Endothelial cell of umbilical vein (primary cell): ENCODE data around the gene PTPN3. TPM values are rescaled to one million over a fixed set of nuclear protein-coding genes. Genes with fewer than 3 reads are reported as not detected.

Experiments used
- BruUV-seq: library from RNA; stranded (reverse); fragments of 400-500 nt; replicated peaks from 2 replicates; lab custom pipeline; 2021; lab: Mats Ljungman, UMichigan
- CTCF ChIA-PET: fragments of 300-600, 350-600 bp; sonication (Branson Sonifier 250); formaldehyde crosslinking; loops from one replicate; lab custom pipeline; 2021; ENCODE audit warnings: antibody characterized with exemption, inconsistent platforms; lab: Charles Lee
- POLR2A ChIA-PET: fragments of 300-600, 350-600 bp; sonication (Branson Sonifier 250); formaldehyde crosslinking; loops from one replicate; lab custom pipeline; 2021; ENCODE audit warnings: antibody characterized with exemption, inconsistent platforms; lab: Charles Lee
- DNase-seq: peaks from one replicate; pipeline ENCODE4 v3.0.0-alpha.2; 2011; ENCODE audit warnings: low read depth, low spot score
- FAIRE-seq: peaks from 2 replicates; lab custom pipeline; 2011; peaks lifted over from hg19 to GRCh38; lab: Jason Lieb, UNC
- H2AFZ ChIP-seq: 2 replicates; pipeline ENCODE4 v1.6.0; 2012; ENCODE audit warnings: low read depth, low read length, control low read depth, inconsistent platforms
- H3K27ac ChIP-seq: 2 replicates; pipeline ENCODE4 v1.5.1; 2011; ENCODE audit warnings: low read depth, mild to moderate bottlenecking, control low read depth, low read length, moderate library complexity; ENCODE audit not compliant: insufficient read depth
- H3K27me3 ChIP-seq, 2 experiments: 2 replicates each; pipeline versions ENCODE4 v1.6.0 to v1.6.1; 2011; ENCODE audit warnings: low read length in 2 of 2, mixed read lengths in 1 of 2; ENCODE audit not compliant: control insufficient read depth in 2 of 2, insufficient read depth in 2 of 2
- H3K36me3 ChIP-seq, 2 experiments: 2 replicates in 1 of 2; 3 replicates in 1 of 2; pipeline ENCODE4 v1.5.1; 2011; ENCODE audit warnings: low read length in 2 of 2, mild to moderate bottlenecking in 1 of 2, moderate library complexity in 1 of 2; ENCODE audit not compliant: control insufficient read depth in 2 of 2, insufficient read depth in 2 of 2; ENCODE audit errors: extremely low read depth in 1 of 2
- H3K4me1 ChIP-seq: 3 replicates; pipeline ENCODE4 v1.5.1; 2011; ENCODE audit warnings: mild to moderate bottlenecking, low read length; ENCODE audit not compliant: control insufficient read depth, insufficient read depth; ENCODE audit errors: extremely low read depth
- H3K4me2 ChIP-seq: 2 replicates; pipeline ENCODE4 v1.6.1; 2011; ENCODE audit warnings: low read length, control low read depth, mixed read lengths; ENCODE audit not compliant: insufficient read depth
- H3K4me3 ChIP-seq, 3 experiments: fragments of 200-600 bp in 1 of 3; sonication (generic), shearing (Covaris generic) in 1 of 3; replicated peaks in 1 of 3; 2 replicates each; pipeline ENCODE4 v1.5.1; 2011 to 2016; ENCODE audit warnings: control low read depth in 3 of 3, low read length in 3 of 3, mild to moderate bottlenecking in 2 of 3, inconsistent platforms in 1 of 3, low read depth in 1 of 3, moderate library complexity in 1 of 3; ENCODE audit not compliant: insufficient read depth in 1 of 3
- H3K79me2 ChIP-seq: 2 replicates; pipeline ENCODE4 v1.6.0; 2012; ENCODE audit warnings: low read length, inconsistent platforms; ENCODE audit not compliant: control insufficient read depth, insufficient read depth
- H3K9ac ChIP-seq: replicated peaks from 2 replicates; pipeline ENCODE3; 2011; ENCODE audit warnings: low read length, control low read depth; ENCODE audit not compliant: insufficient read depth; ENCODE audit errors: extremely low read depth
- H3K9me1 ChIP-seq: replicated peaks from 3 replicates; pipeline ENCODE4 v1.6.0; 2011; ENCODE audit warnings: mild to moderate bottlenecking, low read length; ENCODE audit not compliant: control insufficient read depth, insufficient read depth; ENCODE audit errors: extremely low read depth
- H3K9me3 ChIP-seq: replicated peaks from 2 replicates; pipeline ENCODE4 v1.5.1; 2012; ENCODE audit warnings: low read length, inconsistent platforms; ENCODE audit not compliant: control insufficient read depth, insufficient read depth
- H4K20me1 ChIP-seq: replicated peaks from 2 replicates; pipeline ENCODE3; 2011; ENCODE audit warnings: mild to moderate bottlenecking, low read length; ENCODE audit not compliant: control insufficient read depth, insufficient read depth; ENCODE audit errors: extremely low read depth
- CTCF ChIP-seq, 2 donors: IDR thresholded peaks; 1 replicate in 1 of 2; 2 replicates in 1 of 2; pipeline ENCODE4 v1.5.1; 2011; ENCODE audit warnings: low read length in 2 of 2, mild to moderate bottlenecking in 2 of 2, moderate library complexity in 2 of 2, control low read depth in 1 of 2, inconsistent platforms in 1 of 2, low read depth in 1 of 2; ENCODE audit not compliant: insufficient read depth in 1 of 2; ENCODE audit errors: extremely low read depth in 1 of 2
- EZH2 ChIP-seq: IDR thresholded peaks from 2 replicates; pipeline ENCODE4 v1.6.1; 2012; ENCODE audit warnings: borderline replicate concordance, low read depth, mild to moderate bottlenecking, moderate library complexity, low read length, inconsistent platforms; ENCODE audit not compliant: severe bottlenecking
- FOS ChIP-seq: IDR thresholded peaks from 2 replicates; pipeline ENCODE4 v1.6.1; 2011; ENCODE audit warnings: mild to moderate bottlenecking, low read length, moderate library complexity, borderline replicate concordance; ENCODE audit not compliant: insufficient read depth
- GATA2 ChIP-seq: IDR thresholded peaks from 2 replicates; pipeline ENCODE4 v1.7.0; 2011; ENCODE audit warnings: low read depth, mild to moderate bottlenecking, moderate library complexity, mixed read lengths, low read length; ENCODE audit not compliant: insufficient read length, insufficient read depth
- JUN ChIP-seq: IDR thresholded peaks from 2 replicates; pipeline ENCODE4 v1.6.1; 2011; ENCODE audit warnings: borderline replicate concordance, low read depth; ENCODE audit not compliant: insufficient read length, insufficient read depth
- MYC ChIP-seq: IDR thresholded peaks from one replicate; pipeline ENCODE4 v1.6.1; 2011; ENCODE audit warnings: mild to moderate bottlenecking, low read depth, low read length
- POLR2AphosphoS5 ChIP-seq: IDR thresholded peaks from 2 replicates; pipeline ENCODE4 v1.6.1; 2012; ENCODE audit warnings: low read depth, mild to moderate bottlenecking, control low read depth, low read length, moderate library complexity; ENCODE audit not compliant: insufficient read depth
- dilution Hi-C: fragments of 300-500 bp; cut with MboI; formaldehyde crosslinking; loops from one replicate; pipeline ENCODE4 v1.15.0; 2019; ENCODE audit warnings: low sequenced_read_pairs; ENCODE audit not compliant: extremely low pct_ligation_motif_present
- intact Hi-C: fragments of 100-400 bp; cut with micrococcal nuclease; formaldehyde crosslinking; loops from one replicate; pipeline ENCODE4 v1.10.0; 2022
- polyA plus RNA-seq, 4 experiments: library from polyadenylated mRNA; depleted of rRNA in 3 of 4; stranded (reverse) in 3 of 4; unstranded in 1 of 4; fragments of >200 nt; gene quantifications; 2 replicates each; pipeline versions ENCODE4 v1.2.1 to v1.2.3, GENCODE V29; 2011 to 2012; ENCODE audit warnings: missing spikeins in 1 of 4
- total RNA-seq: library from RNA; stranded (reverse); gene quantifications from 2 replicates; pipeline ENCODE4 v1.2.3, GENCODE V29; 2021

Gene PTPN3
- total and polyA plus RNA-seq, 2 donors (not counting 3 experiments of a cell fraction or from before 2014, with no cell fraction given): 0.01 TPM; not detected in 1

GRCh38 chr9:109454601-109455155 is 43.4 kb downstream of the PTPN3 start:
- Histone ChIP-seq H3K9me3 (no peaks in the 10 kb centered on the region), H3K27ac (no peak overlapping the region), H3K27me3 (peaks cover 15 to 32% of the 10 kb centered on the region in 2 experiments), H3K4me1 (no peaks in the 10 kb centered on the region), H3K4me3 (no peak overlapping the region), H4K20me1 (peaks cover 2% of the 10 kb centered on the region), H3K79me2 (no peaks in the 10 kb centered on the region), H3K9ac (no peak overlapping the region), H2AFZ (no peak overlapping the region), H3K4me2 (no peak overlapping the region), H3K36me3 (no peaks in the 10 kb centered on the region), H3K9me1 (no peaks in the 10 kb centered on the region)
- intact Hi-C loops (no loop called here), dilution Hi-C loops (no loop called here)
- FAIRE-seq (no peak), DNase-seq (no peak)
- TF ChIP-seq JUN: no peak
- TF ChIP-seq EZH2: no peak
- TF ChIP-seq FOS: no peak
- TF ChIP-seq GATA2: no peak
- TF ChIP-seq MYC: no peak
- TF ChIP-seq CTCF (IDR thresholded peaks at IDR 0.05; ENCODE audit: extremely low read depth in 1 of 2, insufficient read depth in 1 of 2, low read depth in 1 of 2, low read length in 2 of 2): no peak
- TF ChIP-seq POLR2AphosphoS5: no peak
- CTCF ChIA-PET: interaction anchor here (1.1 kb wide), 1 partner anchor 15 kb away, joined by 6 read pairs; no protein-coding TSS in a partner anchor
- POLR2A ChIA-PET: no interaction called here
- no TSS peak for BruUV-seq
